Psoas muscle (tissue), 8 donors: Measurements from ENCODE around the gene FUBP3. TPM values are rescaled to one million over a fixed set of nuclear protein-coding genes. Genes with fewer than 3 reads are reported as not detected.

Experiments used
- ATAC-seq, 4 donors: fragments of 200-7000 bp; cut with Tn5 transposase; one replicate each; pipeline ENCODE4 v1.9.1; 2020; ENCODE audit warnings: moderate library complexity in 3 of 4, mild to moderate bottlenecking in 2 of 4
- DNase-seq, 2 donors: peaks; one replicate each; pipeline ENCODE4 v3.0.0-alpha.2; 2020
- H3K27ac ChIP-seq: fragments of 200-600 bp; one replicate; pipeline ENCODE4 v1.8.0; 2022
- H3K27me3 ChIP-seq, 3 donors: fragments of 200-600 bp in 1 of 3; one replicate each; pipeline versions ENCODE4 v1.6.1 to v1.8.0; 2013 to 2022; ENCODE audit warnings: low read length in 2 of 3, mild to moderate bottlenecking in 2 of 3, moderate library complexity in 1 of 3; ENCODE audit not compliant: insufficient read depth in 3 of 3
- H3K36me3 ChIP-seq, 2 donors: fragments of 200-600 bp in 1 of 2; one replicate each; pipeline versions ENCODE4 v1.6.1 to v1.8.0; 2013 to 2022; ENCODE audit warnings: low read depth in 1 of 2, mild to moderate bottlenecking in 1 of 2, moderate library complexity in 1 of 2; ENCODE audit not compliant: insufficient read depth in 1 of 2
- H3K4me1 ChIP-seq: fragments of 200-600 bp; one replicate; pipeline ENCODE4 v1.8.0; 2022
- H3K4me3 ChIP-seq: fragments of 200-600 bp; one replicate; pipeline ENCODE4 v1.8.0; 2022; ENCODE audit warnings: mild to moderate bottlenecking
- H3K9me3 ChIP-seq: fragments of 200-600 bp; one replicate; pipeline ENCODE4 v1.8.0; 2022
- WGBS, 3 donors: extraction: QIAGEN DNeasy Blood & Tissue Kit; methylation state at CpG; one replicate each; pipeline versions ENCODE4 v1.1.6 to v1.1.7; 2013; 5-methylcytosine and 5-hydroxymethylcytosine counted together
- intact Hi-C, 2 donors: fragments of 100-400 bp; cut with DNase I; formaldehyde crosslinking; loops; one replicate each; pipeline versions ENCODE4 v1.11.0 to v1.14.2; 2022
- polyA plus RNA-seq, 3 donors: library from polyadenylated mRNA; stranded (reverse); fragments of 200-250 nt; gene quantifications; one replicate each; pipeline ENCODE4 v1.2.3, GENCODE V29; 2013
- total RNA-seq, 4 donors: library from RNA; stranded (reverse); fragmentation: NEBNext Ultra II Directional in 2 of 4; extraction: Animal tissue kit (Norgen Biotek cat#: 25700) in 2 of 4; gene quantifications; one replicate each; pipeline versions ENCODE4 v1.2.1 to v1.2.4, GENCODE V29; 2021 to 2023
- TF ChIP-seq, protein P1 (sequence below): fragments of 200-600 bp; IDR thresholded peaks from one replicate; pipeline ENCODE4 v1.8.0; 2022; ENCODE audit warnings: antibody characterized with exemption
- donor health status: healthy with polysubstance abuse.
- donor health status: DM: no; HTN: no; CAD: no; lungs with moderate emphysema.
- donor health status: Bipolar disorder and iron deficiency.
- donor health status: healthy.
- donor health status: DM: yes; HTN: yes; CAD: no.
- donor health status: DM: no; HTN: no; CAD: no.
- donor health status: DM: no; HTN: no; CAD: no.
- donor health status: DM: yes; HTN: yes; CAD: no.

FUBP3 gene
- total and polyA plus RNA-seq, 7 donors: 7.5 to 20.7 (median 16.3) TPM

DNA sequence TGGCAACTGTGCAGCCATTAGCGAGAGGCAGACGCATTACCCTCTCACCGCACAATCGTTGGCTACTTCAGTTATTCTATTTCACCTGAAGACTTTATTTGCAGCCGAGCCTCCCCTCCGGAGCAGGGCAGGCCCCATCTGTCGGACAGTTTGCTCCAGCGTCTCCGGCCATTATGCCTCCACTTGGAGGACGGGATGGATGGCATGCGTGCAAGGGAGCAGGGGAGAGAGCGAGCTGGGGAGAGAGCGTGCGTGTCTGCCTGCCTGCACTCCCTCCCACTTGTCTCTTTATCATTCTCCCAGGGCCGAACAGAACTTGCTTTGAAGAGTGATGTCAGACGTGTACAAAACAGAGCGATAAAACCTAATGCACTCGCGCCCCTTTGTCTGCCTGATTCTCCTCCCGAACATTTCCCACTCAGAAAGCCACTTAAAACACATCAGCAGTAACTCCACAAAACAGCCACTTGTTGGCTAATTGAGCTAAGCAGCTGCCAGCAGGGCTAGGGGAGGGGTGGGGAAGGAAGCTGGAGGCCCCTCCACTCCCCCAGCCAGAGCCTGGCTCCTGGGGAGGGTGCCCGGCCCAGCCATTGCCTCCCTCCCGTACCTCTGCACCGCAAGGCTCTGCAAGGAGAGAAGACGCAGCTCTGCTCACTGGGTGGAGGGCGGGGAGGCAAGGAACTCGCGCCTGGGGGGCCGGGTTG is 43.4 kb upstream of the FUBP3 start:
- H3K36me3 ChIP-seq: no peaks in the 10 kb centered on the region
- TF ChIP-seq, protein P1, sequence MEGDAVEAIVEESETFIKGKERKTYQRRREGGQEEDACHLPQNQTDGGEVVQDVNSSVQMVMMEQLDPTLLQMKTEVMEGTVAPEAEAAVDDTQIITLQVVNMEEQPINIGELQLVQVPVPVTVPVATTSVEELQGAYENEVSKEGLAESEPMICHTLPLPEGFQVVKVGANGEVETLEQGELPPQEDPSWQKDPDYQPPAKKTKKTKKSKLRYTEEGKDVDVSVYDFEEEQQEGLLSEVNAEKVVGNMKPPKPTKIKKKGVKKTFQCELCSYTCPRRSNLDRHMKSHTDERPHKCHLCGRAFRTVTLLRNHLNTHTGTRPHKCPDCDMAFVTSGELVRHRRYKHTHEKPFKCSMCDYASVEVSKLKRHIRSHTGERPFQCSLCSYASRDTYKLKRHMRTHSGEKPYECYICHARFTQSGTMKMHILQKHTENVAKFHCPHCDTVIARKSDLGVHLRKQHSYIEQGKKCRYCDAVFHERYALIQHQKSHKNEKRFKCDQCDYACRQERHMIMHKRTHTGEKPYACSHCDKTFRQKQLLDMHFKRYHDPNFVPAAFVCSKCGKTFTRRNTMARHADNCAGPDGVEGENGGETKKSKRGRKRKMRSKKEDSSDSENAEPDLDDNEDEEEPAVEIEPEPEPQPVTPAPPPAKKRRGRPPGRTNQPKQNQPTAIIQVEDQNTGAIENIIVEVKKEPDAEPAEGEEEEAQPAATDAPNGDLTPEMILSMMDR: no peak
- H3K9me3 ChIP-seq: no peaks in the 10 kb centered on the region
- no peak overlapping the region for H3K4me3 ChIP-seq
- H3K27me3 ChIP-seq: peaks cover 0 to 65% (median 14%) of the 10 kb centered on the region in 3 donors
- H3K27ac ChIP-seq: no peak overlapping the region
- 14 to 16% (median 15%) methylated on average over 26 to 28 of the region's 28 CpGs for WGBS, 3 donors
- intact Hi-C loops: no loop called here
- ATAC-seq (no peak), DNase-seq (no peak)
- H3K4me1 ChIP-seq: no peaks in the 10 kb centered on the region

DNA sequence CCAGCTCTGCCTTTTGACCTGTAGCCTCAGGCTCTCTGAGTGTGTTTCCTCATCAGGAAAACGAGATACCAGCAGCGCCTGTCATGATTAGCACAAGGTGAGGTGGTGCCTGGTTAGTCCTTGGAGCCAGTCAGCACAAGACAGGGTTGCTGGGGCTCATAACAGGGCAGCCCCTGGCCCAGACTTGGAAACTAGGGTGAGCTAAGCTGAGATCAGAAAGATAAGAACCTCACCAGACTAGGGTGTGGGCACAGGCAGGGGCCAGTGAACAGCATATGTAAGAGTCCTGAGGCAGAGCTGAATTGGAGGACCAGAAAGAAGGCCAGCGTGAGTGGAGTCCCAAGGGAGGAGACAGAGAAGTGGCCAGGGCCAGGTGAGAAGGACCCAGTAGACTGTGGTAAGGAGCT is 42.7 kb upstream of the FUBP3 start:
- no peak overlapping the region for H3K4me3 ChIP-seq
- no peak overlapping the region for H3K27ac ChIP-seq
- intact Hi-C loops: no loop called here
- peaks cover 0 to 72% (median 15%) of the 10 kb centered on the region in 3 donors for H3K27me3 ChIP-seq
- no peaks in the 10 kb centered on the region for H3K4me1 ChIP-seq
- no peaks in the 10 kb centered on the region for H3K9me3 ChIP-seq
- TF ChIP-seq, protein P1: no peak
- DNase-seq: no peak
- no peak for ATAC-seq
- WGBS, 3 donors: 79 to 82% (median 82%) methylated on average over 3 of the region's 3 CpGs
- H3K36me3 ChIP-seq: no peaks in the 10 kb centered on the region

DNA sequence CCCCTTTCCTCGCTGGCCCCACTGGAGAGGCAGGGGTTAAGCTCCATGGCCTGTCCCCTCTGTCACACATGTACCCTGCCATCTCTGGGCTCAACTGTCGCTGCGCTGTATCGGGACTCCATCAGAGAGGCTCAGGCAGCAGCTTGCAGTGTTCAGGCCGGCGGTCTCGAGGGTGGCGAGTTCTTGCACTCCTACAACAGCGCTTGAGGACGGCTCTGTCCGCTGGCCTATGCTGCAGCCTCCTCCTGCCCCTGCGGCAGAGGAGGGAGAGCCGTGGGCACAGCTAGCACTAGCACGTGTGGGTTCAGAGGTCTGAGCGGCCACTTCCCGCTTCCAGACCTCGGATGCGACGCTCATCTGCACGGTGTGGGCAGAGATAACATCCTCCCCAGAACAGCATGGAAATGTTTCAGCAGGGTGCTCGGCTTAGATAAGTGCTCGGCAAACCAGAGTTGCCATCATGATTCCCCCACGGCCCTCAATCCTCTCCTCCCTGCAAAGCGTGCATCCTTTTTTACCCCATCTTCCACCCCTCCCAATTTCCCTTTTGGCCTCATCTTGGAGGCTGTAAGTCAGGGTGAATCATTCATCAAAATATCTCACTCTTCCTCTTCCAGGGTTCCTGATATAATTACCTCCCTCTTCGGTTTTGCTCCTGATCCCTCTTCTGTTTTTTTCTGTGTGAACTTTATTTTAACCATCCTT is 41.9 kb upstream of the FUBP3 start:
- intact Hi-C loops: no loop called here
- H3K27ac ChIP-seq: no peak overlapping the region
- peaks cover 0 to 73% (median 19%) of the 10 kb centered on the region in 3 donors for H3K27me3 ChIP-seq
- H3K9me3 ChIP-seq: no peaks in the 10 kb centered on the region
- no peaks in the 10 kb centered on the region for H3K36me3 ChIP-seq
- H3K4me3 ChIP-seq: no peak overlapping the region
- TF ChIP-seq, protein P1: no peak
- ATAC-seq: no peak
- 24 to 36% (median 25%) methylated on average over 25 of the region's 25 CpGs for WGBS, 3 donors
- no peak for DNase-seq
- H3K4me1 ChIP-seq: no peaks in the 10 kb centered on the region

DNA sequence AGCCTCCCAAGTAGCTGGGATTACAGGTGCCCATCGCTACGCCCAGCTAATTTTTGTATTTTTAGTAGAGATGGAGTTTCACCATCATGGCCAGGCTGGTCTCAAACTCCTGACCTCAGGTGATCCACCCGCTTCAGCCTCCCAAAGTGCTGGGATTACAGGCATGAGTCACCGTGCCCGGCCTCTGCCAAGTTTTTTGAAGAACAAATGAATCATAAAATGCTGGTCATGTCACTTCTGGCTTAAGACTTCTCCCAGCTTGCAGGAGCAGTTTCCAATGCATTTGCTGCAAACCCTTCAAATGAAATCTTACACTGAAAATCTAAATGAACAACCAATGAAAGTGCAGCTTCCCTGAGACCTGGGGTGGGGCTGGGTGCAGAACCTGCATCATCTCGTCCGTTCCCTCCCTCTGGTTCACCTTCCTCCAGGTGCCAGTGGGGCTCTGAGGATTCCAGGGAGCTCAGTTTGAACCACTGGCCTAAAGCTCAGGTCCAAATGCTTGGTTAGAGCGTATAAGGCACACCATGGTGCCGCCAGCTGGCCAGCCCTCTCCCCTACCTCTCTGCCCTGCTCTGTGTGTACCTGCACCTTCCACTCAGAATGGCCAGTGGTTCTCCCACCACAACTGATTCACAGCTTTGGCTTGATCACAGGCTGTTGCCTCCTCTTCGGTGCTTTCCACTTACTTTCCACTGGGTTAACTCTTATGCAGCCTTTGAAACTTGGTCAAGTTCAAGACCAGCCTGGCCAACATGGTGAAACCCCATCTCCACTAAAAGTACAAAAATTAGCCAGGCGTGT is 39.8 kb upstream of the FUBP3 start:
- Histone ChIP-seq H3K4me1 (no peaks in the 10 kb centered on the region), H3K36me3 (no peaks in the 10 kb centered on the region), H3K27me3 (peaks cover 0 to 67% (median 18%) of the 10 kb centered on the region in 3 donors), H3K9me3 (no peaks in the 10 kb centered on the region), H3K27ac (no peak overlapping the region), H3K4me3 (no peak overlapping the region)
- peak in 1 of 2 donors; percentile 41 for DNase-seq
- intact Hi-C loops: no loop called here
- WGBS, 3 donors: 52 to 66% (median 57%) methylated on average over 11 of the region's 11 CpGs
- TF ChIP-seq, protein P1: no peak
- peak in 3 of 4 donors; percentile 48 to 66 (median 65) for ATAC-seq
